H9 (cell line): ENCODE measurements around the gene SCN10A. TPM values are rescaled to one million over a fixed set of nuclear protein-coding genes. Genes with fewer than 3 reads are reported as not detected.

Source experiments
- DNase-seq: peaks from one replicate; pipeline ENCODE4 v3.0.0-alpha.2; 2017
- H2AFZ ChIP-seq: one replicate; pipeline ENCODE4 v1.6.1; 2013; ENCODE audit warnings: mild to moderate bottlenecking, low read length, control low read depth, moderate library complexity
- H2AK5ac ChIP-seq: 2 replicates; pipeline ENCODE4 v1.6.1; 2013; ENCODE audit warnings: low read length, control low read depth, mixed read lengths; ENCODE audit not compliant: insufficient read length
- H2BK120ac ChIP-seq: one replicate; pipeline ENCODE4 v1.6.1; 2013; ENCODE audit warnings: low read depth, mild to moderate bottlenecking, low read length, control low read depth, inconsistent platforms; ENCODE audit not compliant: poor library complexity, severe bottlenecking
- H2BK12ac ChIP-seq: 2 replicates; pipeline ENCODE4 v1.6.1; 2013; ENCODE audit warnings: low read length, control low read depth, mixed read lengths, low read depth; ENCODE audit not compliant: insufficient read length
- H2BK15ac ChIP-seq: 2 replicates; pipeline ENCODE4 v1.6.1; 2013; ENCODE audit warnings: low read depth, low read length, control low read depth
- H2BK20ac ChIP-seq: one replicate; pipeline ENCODE4 v1.6.1; 2013; ENCODE audit warnings: low read depth, mild to moderate bottlenecking, low read length, control low read depth, inconsistent platforms; ENCODE audit not compliant: poor library complexity, severe bottlenecking
- H2BK5ac ChIP-seq: 2 replicates; pipeline ENCODE4 v1.6.1; 2013; ENCODE audit warnings: low read length, control low read depth, mixed read lengths; ENCODE audit not compliant: insufficient read length
- H3K14ac ChIP-seq: 2 replicates; pipeline ENCODE4 v1.6.1; 2013; ENCODE audit warnings: low read length, control low read depth; ENCODE audit not compliant: insufficient read depth
- H3K18ac ChIP-seq: 2 replicates; pipeline ENCODE4 v1.6.1; 2013; ENCODE audit warnings: low read depth, mild to moderate bottlenecking, mixed read lengths, low read length, control low read depth; ENCODE audit not compliant: insufficient read length
- H3K23ac ChIP-seq: 2 replicates; pipeline ENCODE4 v1.6.1; 2013; ENCODE audit warnings: low read length, control low read depth, mixed read lengths, low read depth; ENCODE audit not compliant: insufficient read length
- H3K23me2 ChIP-seq: 2 replicates; pipeline ENCODE4 v1.6.1; 2013; ENCODE audit warnings: low read depth, mild to moderate bottlenecking, mixed read lengths, low read length, control low read depth; ENCODE audit not compliant: insufficient read length, poor library complexity, severe bottlenecking
- H3K27ac ChIP-seq: 2 replicates; pipeline ENCODE4 v1.5.1; 2013; ENCODE audit warnings: low read length, control low read depth, mixed read lengths, low read depth; ENCODE audit not compliant: insufficient read length
- H3K27me3 ChIP-seq: 2 replicates; pipeline ENCODE4 v1.6.1; 2013; ENCODE audit warnings: low read length, control low read depth, inconsistent platforms; ENCODE audit not compliant: insufficient read depth
- H3K4ac ChIP-seq: 2 replicates; pipeline ENCODE4 v1.6.1; 2013; ENCODE audit warnings: low read depth, mild to moderate bottlenecking, control low read depth, inconsistent platforms, low read length, moderate library complexity
- H3K4me1 ChIP-seq: 2 replicates; pipeline ENCODE4 v1.6.1; 2013; ENCODE audit warnings: low read length, control low read depth, inconsistent platforms; ENCODE audit not compliant: insufficient read depth
- H3K4me2 ChIP-seq: 2 replicates; pipeline ENCODE4 v1.6.1; 2013; ENCODE audit warnings: low read length, control low read depth, mixed read lengths; ENCODE audit not compliant: insufficient read length, insufficient read depth
- H3K56ac ChIP-seq: 2 replicates; pipeline ENCODE4 v1.6.1; 2013; ENCODE audit warnings: low read depth, mild to moderate bottlenecking, mixed read lengths, low read length, control low read depth; ENCODE audit not compliant: insufficient read length
- H3K79me1 ChIP-seq: 2 replicates; pipeline ENCODE4 v1.6.1; 2013; ENCODE audit warnings: low read depth, mild to moderate bottlenecking, moderate library complexity, low read length, control low read depth, inconsistent platforms; ENCODE audit not compliant: insufficient read depth, poor library complexity, severe bottlenecking
- H3K79me2 ChIP-seq: 2 replicates; pipeline ENCODE4 v1.6.1; 2013; ENCODE audit warnings: low read length, control low read depth, inconsistent platforms; ENCODE audit not compliant: insufficient read depth
- H3K9ac ChIP-seq: 2 replicates; pipeline ENCODE4 v1.6.1; 2013; ENCODE audit warnings: low read length, control low read depth, mixed read lengths; ENCODE audit not compliant: insufficient read length; ENCODE audit errors: extremely low read depth
- H3K9me3 ChIP-seq: one replicate; pipeline ENCODE4 v1.6.1; 2013; ENCODE audit warnings: low read depth, low read length, inconsistent platforms; ENCODE audit not compliant: control insufficient read depth
- H3T11ph ChIP-seq: one replicate; pipeline ENCODE4 v1.6.1; 2013; ENCODE audit warnings: mild to moderate bottlenecking, low read length, control low read depth, inconsistent platforms
- H4K20me1 ChIP-seq: one replicate; pipeline ENCODE4 v1.6.1; 2013; ENCODE audit not compliant: control insufficient read depth, insufficient read length, insufficient read depth
- H4K5ac ChIP-seq: 2 replicates; pipeline ENCODE4 v1.6.1; 2013; ENCODE audit warnings: low read depth, mild to moderate bottlenecking, mixed read lengths, low read length, control low read depth; ENCODE audit not compliant: insufficient read length
- H4K8ac ChIP-seq: replicated peaks from 2 replicates; pipeline ENCODE4 v1.6.1; 2013; ENCODE audit warnings: low read length, control low read depth, mixed read lengths, low read depth; ENCODE audit not compliant: insufficient read length
- H4K91ac ChIP-seq: 2 replicates; pipeline ENCODE4 v1.6.1; 2013; ENCODE audit warnings: low read depth, mild to moderate bottlenecking, moderate library complexity, mixed read lengths, low read length, control low read depth; ENCODE audit not compliant: insufficient read length
- H3K27ac Mint-ChIP-seq, 3 experiments: 2 replicates in 2 of 3; 3 replicates in 1 of 3; pipeline ENCODE4 v1.8.0; 2020 to 2021; ENCODE audit warnings: mixed read lengths in 3 of 3, mild to moderate bottlenecking in 1 of 3, moderate library complexity in 1 of 3
- H3K27me3 Mint-ChIP-seq: 2 replicates; pipeline ENCODE4 v1.8.0; 2021; ENCODE audit warnings: low read depth, mild to moderate bottlenecking, moderate library complexity, mixed read lengths
- H3K36me3 Mint-ChIP-seq, 3 experiments: 2 replicates in 2 of 3; 3 replicates in 1 of 3; pipeline ENCODE4 v1.8.0; 2020 to 2021; ENCODE audit warnings: low read depth in 3 of 3, mixed read lengths in 3 of 3; ENCODE audit not compliant: insufficient read depth in 1 of 3
- H3K4me1 Mint-ChIP-seq, 2 experiments: 2 replicates each; pipeline ENCODE4 v1.8.0; 2020; ENCODE audit warnings: mixed read lengths in 2 of 2
- H3K4me3 Mint-ChIP-seq, 2 experiments: 2 replicates in 1 of 2; 3 replicates in 1 of 2; pipeline ENCODE4 v1.8.0; 2020 to 2021; ENCODE audit warnings: mild to moderate bottlenecking in 2 of 2, mixed read lengths in 2 of 2, moderate library complexity in 1 of 2
- H3K9me3 Mint-ChIP-seq, 2 experiments: 2 replicates in 1 of 2; 3 replicates in 1 of 2; pipeline ENCODE4 v1.8.0; 2020; ENCODE audit warnings: mild to moderate bottlenecking in 2 of 2, mixed read lengths in 2 of 2, moderate library complexity in 1 of 2
- CTCF ChIP-seq: fragments of 200-600 bp; sonication (generic); conservative IDR thresholded peaks from 3 replicates; pipeline ENCODE4 v1.8.0; 2021; ENCODE audit warnings: antibody characterized with exemption, mild to moderate bottlenecking
- WGBS: extraction: QIAGEN DNeasy Blood & Tissue Kit; methylation state at CpG from one replicate; pipeline ENCODE4 v1.1.7; 2013; ENCODE audit warnings: missing lambda C conversion rate, low lambda C conversion rate, mixed read lengths; ENCODE audit not compliant: insufficient read length; ENCODE audit errors: extremely low coverage; 5-methylcytosine and 5-hydroxymethylcytosine counted together
- total RNA-seq: library from RNA; stranded (reverse); gene quantifications from 2 replicates; pipeline ENCODE4 v1.2.1, GENCODE V29; 2021

SCN10A gene
- total RNA-seq, 1 experiment from 2014 or later, result not detected

- no CpG with 5 or more reads among the region's 9 CpGs for WGBS
- Histone ChIP-seq H3K9ac (no peak overlapping the region), H3K56ac (no peak overlapping the region), H3K14ac (no peak overlapping the region), H3K4ac (no peak overlapping the region), H2BK120ac (no peak overlapping the region), H3K18ac (no peak overlapping the region), H3K4me1 (peaks cover 3% of the 10 kb centered on the region), H2BK15ac (no peak overlapping the region), H4K8ac (no peak overlapping the region), H2AK5ac (no peak overlapping the region), H4K91ac (no peak overlapping the region), H4K5ac (no peak overlapping the region), H3K79me2 (no peaks in the 10 kb centered on the region), H3T11ph (no peak overlapping the region), H2BK12ac (no peak overlapping the region), H3K23ac (no peak overlapping the region), H3K79me1 (no peaks in the 10 kb centered on the region), H2BK5ac (no peak overlapping the region), H3K27ac (no peak overlapping the region), H3K27me3 (no peaks in the 10 kb centered on the region), H2AFZ (no peak overlapping the region), H3K9me3 (no peaks in the 10 kb centered on the region), H3K23me2 (no peaks in the 10 kb centered on the region), H4K20me1 (no peaks in the 10 kb centered on the region), H3K4me2 (no peak overlapping the region), H2BK20ac (no peak overlapping the region)
- no peak for DNase-seq
- H3K4me3 Mint-ChIP-seq, result no peak overlapping the region
- H3K4me1 Mint-ChIP-seq, result peaks cover 30 to 31% of the 10 kb centered on the region in 2 experiments
- no peak for TF ChIP-seq CTCF
- no peak overlapping the region for H3K27ac Mint-ChIP-seq
- H3K27me3 Mint-ChIP-seq, result peaks cover 15% of the 10 kb centered on the region
- H3K36me3 Mint-ChIP-seq, result peaks cover 0 to 18% (median 2%) of the 10 kb centered on the region in 3 experiments; a peak in 3 of 7 replicates
- H3K9me3 Mint-ChIP-seq, result peaks cover 16 to 17% of the 10 kb centered on the region in 2 experiments
Observed at GRCh38 chr3:38658841-38659240, 157.2 kb downstream of the SCN10A start.
